MM.1S (cell line): ENCODE measurements around the gene MEGF11.
A peak's percentile ranks its signal among the peaks of the same experiment; 100 is the strongest.

Source experiments
- DNase-seq: peaks from one replicate; pipeline ENCODE4 v3.0.0-alpha.2; 2015
- H2AFZ ChIP-seq: fragments of 300-600 bp; sonication (generic); 2 replicates; pipeline ENCODE4 v1.6.0; 2016; ENCODE audit warnings: antibody characterized with exemption, low read length
- H3F3A ChIP-seq: fragments of 300-600 bp; sonication (generic); 2 replicates; pipeline ENCODE4 v1.6.1; 2016; ENCODE audit warnings: mild to moderate bottlenecking, antibody characterized with exemption, low read length, moderate library complexity, mixed read lengths; ENCODE audit not compliant: insufficient read depth
- H3K27ac ChIP-seq: fragments of 300-600 bp; sonication (generic); 2 replicates; pipeline ENCODE4 v1.5.1; 2016; ENCODE audit warnings: mild to moderate bottlenecking, low read length
- H3K27me3 ChIP-seq: fragments of 300-600 bp; sonication (generic); replicated peaks from 2 replicates; pipeline ENCODE4 v1.6.0; 2016; ENCODE audit warnings: low read length; ENCODE audit not compliant: insufficient read depth
- H3K36me3 ChIP-seq: fragments of 300-600 bp; sonication (generic); replicated peaks from 2 replicates; pipeline ENCODE4 v1.6.1; 2016; ENCODE audit warnings: mild to moderate bottlenecking, low read length, mixed read lengths; ENCODE audit not compliant: insufficient read depth
- H3K4me1 ChIP-seq: fragments of 300-600 bp; sonication (generic); 2 replicates; pipeline ENCODE4 v1.6.1; 2016; ENCODE audit warnings: low read length, mixed read lengths
- H3K4me2 ChIP-seq: fragments of 300-600 bp; sonication (generic); 2 replicates; pipeline ENCODE4 v1.6.0; 2016; ENCODE audit warnings: low read depth, low read length
- H3K4me3 ChIP-seq: fragments of 300-600 bp; sonication (generic); 2 replicates; pipeline ENCODE4 v1.5.1; 2016; ENCODE audit warnings: low read length, mixed read lengths
- H3K79me2 ChIP-seq: fragments of 300-600 bp; sonication (generic); 2 replicates; pipeline ENCODE4 v1.6.1; 2016; ENCODE audit warnings: mixed run types, low read length, mixed read lengths
- H3K9ac ChIP-seq: fragments of 300-600 bp; sonication (generic); 2 replicates; pipeline ENCODE4 v1.6.1; 2016; ENCODE audit warnings: low read length, mixed read lengths
- H3K9me2 ChIP-seq: fragments of 300-600 bp; sonication (generic); replicated peaks from 2 replicates; pipeline ENCODE4 v1.6.1; 2016; ENCODE audit warnings: mild to moderate bottlenecking, low read length, mixed read lengths; ENCODE audit not compliant: insufficient read depth
- H3K9me3 ChIP-seq: fragments of 300-600 bp; sonication (generic); replicated peaks from 2 replicates; pipeline ENCODE4 v1.6.1; 2016; ENCODE audit warnings: mild to moderate bottlenecking, low read length, mixed read lengths; ENCODE audit not compliant: insufficient read depth
- H4K20me1 ChIP-seq: fragments of 300-600 bp; sonication (generic); 2 replicates; pipeline ENCODE4 v1.6.1; 2016; ENCODE audit warnings: mild to moderate bottlenecking, low read length, moderate library complexity, mixed read lengths; ENCODE audit not compliant: insufficient read depth
- EZH2 ChIP-seq: fragments of 300-600 bp; sonication (generic); optimal IDR thresholded peaks from 2 replicates; pipeline ENCODE3; 2017; ENCODE audit warnings: low read depth, mild to moderate bottlenecking, antibody characterized with exemption, low read length, mixed read lengths
- EZH2phosphoT487 ChIP-seq: fragments of 300-600 bp; sonication (generic); IDR thresholded peaks from 2 replicates; pipeline ENCODE4 v1.6.1; 2018; ENCODE audit warnings: antibody characterized with exemption, low read length
- TF ChIP-seq, protein P1 (sequence below): fragments of 300-600 bp; sonication (generic); IDR thresholded peaks from 2 replicates; pipeline ENCODE4 v1.5.1; 2016; ENCODE audit warnings: antibody characterized with exemption, low read length, mixed read lengths

MEGF11 gene

DNA sequence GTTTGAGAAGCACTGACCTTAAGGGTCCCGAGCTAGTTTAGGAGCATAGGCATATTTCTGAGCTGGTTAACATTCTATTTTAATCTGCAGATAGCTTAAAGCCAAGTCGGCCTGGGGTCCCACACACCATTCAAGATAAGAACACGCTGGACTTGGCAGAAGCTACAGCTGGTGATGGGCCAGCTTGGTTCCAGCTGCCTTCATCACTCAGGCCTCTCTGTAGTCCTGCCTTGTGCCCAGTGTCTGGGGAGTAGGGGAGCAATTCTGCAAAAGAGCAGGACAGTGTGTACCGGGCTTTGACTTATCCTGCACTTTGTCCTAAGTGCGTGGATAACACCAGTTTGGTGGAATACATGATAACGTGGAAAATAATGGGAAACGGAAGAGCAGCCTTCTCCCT lies 164.5 kb downstream of the MEGF11 start:
- Histone ChIP-seq H2AFZ (no peak overlapping the region), H3K4me1 (no peaks in the 10 kb centered on the region), H3K9me3 (no peaks in the 10 kb centered on the region), H3K27me3 (no peaks in the 10 kb centered on the region), H4K20me1 (no peaks in the 10 kb centered on the region), H3K27ac (no peak overlapping the region), H3F3A (no peaks in the 10 kb centered on the region), H3K4me3 (no peak overlapping the region), H3K9me2 (no peaks in the 10 kb centered on the region), H3K36me3 (no peaks in the 10 kb centered on the region), H3K79me2 (no peaks in the 10 kb centered on the region), H3K9ac (no peak overlapping the region), H3K4me2 (no peak overlapping the region)
- no peak for DNase-seq
- TF ChIP-seq, protein P1, sequence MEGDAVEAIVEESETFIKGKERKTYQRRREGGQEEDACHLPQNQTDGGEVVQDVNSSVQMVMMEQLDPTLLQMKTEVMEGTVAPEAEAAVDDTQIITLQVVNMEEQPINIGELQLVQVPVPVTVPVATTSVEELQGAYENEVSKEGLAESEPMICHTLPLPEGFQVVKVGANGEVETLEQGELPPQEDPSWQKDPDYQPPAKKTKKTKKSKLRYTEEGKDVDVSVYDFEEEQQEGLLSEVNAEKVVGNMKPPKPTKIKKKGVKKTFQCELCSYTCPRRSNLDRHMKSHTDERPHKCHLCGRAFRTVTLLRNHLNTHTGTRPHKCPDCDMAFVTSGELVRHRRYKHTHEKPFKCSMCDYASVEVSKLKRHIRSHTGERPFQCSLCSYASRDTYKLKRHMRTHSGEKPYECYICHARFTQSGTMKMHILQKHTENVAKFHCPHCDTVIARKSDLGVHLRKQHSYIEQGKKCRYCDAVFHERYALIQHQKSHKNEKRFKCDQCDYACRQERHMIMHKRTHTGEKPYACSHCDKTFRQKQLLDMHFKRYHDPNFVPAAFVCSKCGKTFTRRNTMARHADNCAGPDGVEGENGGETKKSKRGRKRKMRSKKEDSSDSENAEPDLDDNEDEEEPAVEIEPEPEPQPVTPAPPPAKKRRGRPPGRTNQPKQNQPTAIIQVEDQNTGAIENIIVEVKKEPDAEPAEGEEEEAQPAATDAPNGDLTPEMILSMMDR, result no peak
- TF ChIP-seq EZH2phosphoT487 (no peak), EZH2 (no peak)

DNA sequence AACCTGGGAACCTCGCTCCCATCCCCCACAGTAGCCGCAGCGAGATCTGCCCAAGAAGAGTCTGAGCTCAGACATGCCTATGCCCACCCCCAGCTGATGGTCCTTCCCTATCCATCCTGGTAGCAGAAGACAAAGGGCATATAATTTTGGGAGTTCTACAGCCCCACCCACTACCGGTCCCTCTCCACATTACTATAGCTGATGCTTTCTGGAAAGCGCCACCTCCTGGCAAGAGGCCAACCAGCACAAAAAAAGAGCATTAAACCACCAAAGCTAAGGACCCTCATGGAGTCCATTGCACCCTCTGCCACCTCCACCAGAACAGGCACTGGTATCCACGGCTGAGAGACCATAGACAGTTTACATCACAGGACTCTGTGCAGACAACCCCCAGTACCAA lies 168.4 kb downstream of the MEGF11 start:
- Histone ChIP-seq H3K36me3 (no peaks in the 10 kb centered on the region), H3K4me1 (no peaks in the 10 kb centered on the region), H2AFZ (no peak overlapping the region), H3K79me2 (no peaks in the 10 kb centered on the region), H3K27ac (no peak overlapping the region), H3K9me3 (no peaks in the 10 kb centered on the region), H3K9me2 (no peaks in the 10 kb centered on the region), H3F3A (no peaks in the 10 kb centered on the region), H3K4me2 (no peak overlapping the region), H3K27me3 (no peaks in the 10 kb centered on the region; the same call in 1 of the 2 replicates), H4K20me1 (no peaks in the 10 kb centered on the region), H3K9ac (no peak overlapping the region), H3K4me3 (no peak overlapping the region)
- DNase-seq, result peak; percentile 14
- TF ChIP-seq EZH2, result no peak
- TF ChIP-seq EZH2phosphoT487, result no peak
- TF ChIP-seq, protein P1, result peak; percentile 45

DNA sequence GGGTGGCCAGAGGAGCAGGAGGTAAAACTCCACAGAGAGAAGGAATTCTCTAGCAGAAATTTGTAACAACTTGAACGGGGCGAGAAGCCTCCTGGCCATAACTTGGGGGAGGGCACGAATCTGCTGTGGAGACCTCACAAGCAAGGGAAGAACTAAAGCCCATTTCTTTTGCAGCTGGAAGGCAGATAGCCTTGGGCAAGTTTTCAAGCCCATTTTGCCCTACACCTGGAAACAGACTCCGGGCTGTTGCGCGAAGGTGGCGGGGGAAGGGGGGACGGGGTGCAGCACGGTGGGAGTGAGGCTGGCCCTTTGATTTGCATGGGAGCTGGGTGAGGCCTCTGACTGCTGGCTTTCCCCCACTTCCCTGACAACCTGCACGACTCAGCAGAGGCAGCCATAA lies 168.8 kb downstream of the MEGF11 start:
- DNase-seq, result no peak
- no peaks in the 10 kb centered on the region for H3K79me2 ChIP-seq
- H3K4me2 ChIP-seq, result no peak overlapping the region

More for the DNA sequence above, 168.8 kb downstream of the MEGF11 start:
- TF ChIP-seq EZH2, result no peak
- TF ChIP-seq, protein P1, result no peak
- TF ChIP-seq EZH2phosphoT487, result no peak
- H2AFZ ChIP-seq, result no peak overlapping the region
- H3K9me3 ChIP-seq, result no peaks in the 10 kb centered on the region
- no peak overlapping the region for H3K27ac ChIP-seq
- H4K20me1 ChIP-seq, result no peaks in the 10 kb centered on the region
- H3K4me3 ChIP-seq, result no peak overlapping the region
- H3K4me1 ChIP-seq, result no peaks in the 10 kb centered on the region
- H3K27me3 ChIP-seq, result no peaks in the 10 kb centered on the region; the same call in 1 of the 2 replicates
- no peaks in the 10 kb centered on the region for H3K9me2 ChIP-seq
- no peaks in the 10 kb centered on the region for H3K36me3 ChIP-seq
- no peak overlapping the region for H3K9ac ChIP-seq
- no peaks in the 10 kb centered on the region for H3F3A ChIP-seq
